HG02623 (cell line): ENCODE data around the gene BPIFB3.
"Not testable (repeated sequence)": the region's sequence is repeated elsewhere in the genome, so short reads cannot be mapped to it uniquely, and the experiment has no call there.

Experiments used
- ATAC-seq: cut with Tn5 transposase; IDR thresholded peaks from one replicate; pipeline ENCODE4 v1.9.1; 2021; ENCODE audit warnings: moderate library complexity; ENCODE audit not compliant: unreplicated experiment

BPIFB3 gene

GRCh38 chr20:33082546-33082945 is 28.8 kb downstream of the BPIFB3 start:
- ATAC-seq, result no peak

GRCh38 chr20:33083544-33084340 is 30.0 kb downstream of the BPIFB3 start:
- ATAC-seq, result no peak

- ATAC-seq, result no peak
Measured at GRCh38 chr20:33084722-33085121, 31.0 kb downstream of the BPIFB3 start.

- no peak for ATAC-seq
Measured at GRCh38 chr20:33086052-33086722, 32.5 kb downstream of the BPIFB3 start.

GRCh38 chr20:33091147-33091546 is 37.4 kb downstream of the BPIFB3 start:
- ATAC-seq, result no peak

GRCh38 chr20:33091693-33092092 is 38.0 kb downstream of the BPIFB3 start:
- no peak for ATAC-seq

GRCh38 chr20:33092361-33092760 is 38.7 kb downstream of the BPIFB3 start:
- ATAC-seq, result no peak

- no peak for ATAC-seq
Measured at GRCh38 chr20:33093074-33093473, 39.4 kb downstream of the BPIFB3 start.

GRCh38 chr20:33093582-33093981 is 39.9 kb downstream of the BPIFB3 start:
- ATAC-seq, result no peak

- ATAC-seq, result no peak
Measured at GRCh38 chr20:33095249-33095648, 41.5 kb downstream of the BPIFB3 start.

GRCh38 chr20:33095902-33096584 is 42.3 kb downstream of the BPIFB3 start:
- ATAC-seq, result not testable (repeated sequence)

GRCh38 chr20:33097001-33097400 is 43.3 kb downstream of the BPIFB3 start:
- ATAC-seq, result no peak

- no peak for ATAC-seq
Measured at GRCh38 chr20:33099843-33100538, 46.3 kb downstream of the BPIFB3 start.

GRCh38 chr20:33103556-33103955 is 49.9 kb downstream of the BPIFB3 start:
- no peak for ATAC-seq

GRCh38 chr20:33104336-33104735 is 50.6 kb downstream of the BPIFB3 start:
- no peak for ATAC-seq

GRCh38 chr20:33105316-33105924 is 51.7 kb downstream of the BPIFB3 start:
- no peak for ATAC-seq

GRCh38 chr20:33106058-33106620 is 52.4 kb downstream of the BPIFB3 start:
- not testable (repeated sequence) for ATAC-seq

GRCh38 chr20:33108661-33109060 is 55.0 kb downstream of the BPIFB3 start:
- ATAC-seq, result no peak

- ATAC-seq, result no peak
Measured at GRCh38 chr20:33110147-33110825, 56.6 kb downstream of the BPIFB3 start.

GRCh38 chr20:33111306-33111705 is 57.6 kb downstream of the BPIFB3 start:
- ATAC-seq, result no peak
